HG03442 (cell line): ENCODE results near the gene KRT33B.
"Not testable (repeated sequence)": the region's sequence is repeated elsewhere in the genome, so short reads cannot be mapped to it uniquely, and the experiment has no call there.

Experiments
- ATAC-seq: cut with Tn5 transposase; IDR thresholded peaks from one replicate; pipeline ENCODE4 v1.9.1; 2021; ENCODE audit warnings: mild to moderate bottlenecking, moderate library complexity; ENCODE audit not compliant: unreplicated experiment

Gene KRT33B

GRCh38 chr17:41394254-41394996, 24.8 kb upstream of the KRT33B start:
- ATAC-seq, result no peak

DNA sequence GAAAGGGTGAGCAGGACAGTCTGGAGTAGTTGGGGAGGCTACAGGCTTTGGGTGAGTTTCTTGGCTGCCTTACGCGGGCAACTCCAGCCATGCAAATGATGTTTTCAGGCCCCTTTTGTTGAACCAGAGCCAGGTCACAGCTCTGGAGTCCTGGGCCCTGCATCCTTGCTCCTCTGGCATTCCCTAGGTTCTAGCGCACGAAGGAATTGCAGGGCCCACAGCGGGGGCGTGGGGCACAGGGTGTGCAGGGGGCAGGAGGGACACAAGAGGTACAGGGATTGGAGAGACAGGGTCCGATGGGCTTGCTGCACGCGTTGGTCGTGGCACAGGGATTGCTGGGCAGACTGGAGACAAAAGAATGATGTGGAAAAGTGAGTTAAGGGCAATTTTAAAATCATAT, 24.2 kb upstream of the KRT33B start:
- no peak for ATAC-seq

DNA sequence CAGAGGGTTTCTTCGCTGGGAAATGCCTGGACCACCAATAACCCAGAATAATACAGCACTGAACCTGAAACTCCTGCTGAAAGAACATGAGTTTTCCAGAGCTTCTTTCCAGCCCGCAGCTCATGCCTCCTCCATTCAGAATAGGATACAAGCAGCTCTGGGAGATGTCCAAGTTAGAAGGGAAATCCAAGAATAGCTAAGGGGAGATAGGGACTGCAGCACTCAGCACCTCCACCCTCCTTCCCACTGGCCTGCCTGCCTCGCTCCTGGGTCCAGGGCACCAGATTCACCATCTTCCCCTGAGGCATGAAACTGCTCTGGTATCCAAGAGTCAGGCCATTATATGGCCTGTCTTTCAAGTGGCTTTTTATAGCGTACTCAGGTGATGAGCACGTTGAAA, 23.7 kb upstream of the KRT33B start:
- no peak for ATAC-seq

- ATAC-seq, result no peak
These were observed 22.7 kb upstream of the KRT33B start for GRCh38 chr17:41392278-41392677.

DNA sequence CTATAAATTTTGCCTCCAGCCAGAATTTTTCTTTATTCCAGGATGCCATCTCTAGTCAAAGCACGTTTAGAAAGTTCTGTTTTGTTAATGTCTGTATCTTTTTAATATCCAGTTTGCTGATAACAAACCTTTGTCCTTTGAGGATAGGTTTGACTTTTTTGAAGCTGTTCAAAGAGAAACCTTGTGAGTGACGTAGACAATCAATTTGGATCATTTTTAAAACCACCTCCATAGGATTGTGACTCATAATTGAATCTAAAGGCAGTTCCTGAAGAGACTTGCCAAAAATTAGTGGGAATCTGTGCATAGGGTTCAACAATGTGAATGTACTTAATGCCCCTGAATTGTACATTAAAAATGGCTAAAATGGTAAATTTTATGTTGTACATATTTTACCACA, 21.9 kb upstream of the KRT33B start:
- no peak for ATAC-seq

GRCh38 chr17:41390411-41390938, 20.9 kb upstream of the KRT33B start:
- ATAC-seq, result no peak

DNA sequence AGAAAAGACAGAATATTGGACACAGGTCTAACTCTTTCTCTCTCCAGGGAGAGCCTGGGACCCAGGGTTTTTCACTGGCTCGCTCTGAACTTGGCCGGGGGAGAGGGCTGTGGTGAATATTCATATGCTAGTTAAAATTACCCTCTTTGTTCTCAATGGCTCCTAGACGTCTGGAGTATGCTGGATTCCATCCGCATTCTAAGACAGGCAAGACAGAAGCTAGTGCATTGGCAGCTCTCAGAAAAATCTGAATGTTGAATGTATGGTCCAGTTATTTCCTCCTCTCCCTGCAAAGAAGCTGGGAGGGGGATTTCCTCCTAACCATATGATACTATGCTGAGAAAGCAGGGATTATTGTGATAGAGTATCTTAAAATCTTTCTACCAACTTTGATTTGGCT, 18.1 kb upstream of the KRT33B start:
- ATAC-seq, result no peak

DNA sequence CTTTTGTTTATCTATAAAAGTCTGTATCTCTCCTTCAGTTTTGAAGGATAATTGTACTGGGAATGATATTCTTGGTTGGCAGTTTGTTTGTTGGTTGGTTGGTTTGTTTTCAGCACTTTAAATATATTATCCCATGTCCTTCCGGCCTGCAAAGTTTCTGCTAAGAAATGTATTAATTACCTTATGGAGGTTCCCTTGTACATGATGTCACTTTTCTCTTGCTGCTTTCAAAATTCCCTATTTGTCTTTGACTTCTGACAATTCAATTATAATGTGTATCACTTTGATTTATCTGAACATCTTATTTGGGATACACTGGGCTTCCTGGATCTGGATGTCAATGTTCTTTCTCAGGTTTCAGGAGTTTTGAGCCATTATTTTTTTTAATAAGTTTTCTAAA, 16.6 kb upstream of the KRT33B start:
- ATAC-seq, result no peak

- ATAC-seq, result no peak
These were observed 14.1 kb upstream of the KRT33B start for GRCh38 chr17:41383690-41384089.

DNA sequence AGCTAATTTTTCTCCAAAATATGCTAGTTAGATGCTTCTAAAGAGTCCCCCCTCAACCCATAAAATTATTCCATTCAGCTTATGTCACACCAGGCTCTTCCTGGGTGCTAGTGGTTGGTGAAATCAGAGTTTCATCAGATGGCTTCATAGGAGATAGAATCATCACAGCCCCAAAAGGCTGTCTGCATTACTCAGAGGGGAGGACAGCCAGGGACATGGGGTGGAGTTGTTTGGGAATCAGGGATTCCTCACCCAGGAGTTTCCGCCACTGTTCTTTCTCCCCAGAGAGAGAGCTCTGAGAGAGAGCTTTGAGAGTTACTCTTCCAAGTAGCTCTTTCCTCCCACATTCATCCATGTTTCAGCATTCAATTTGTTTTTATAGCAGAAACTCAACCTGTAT, 12.8 kb upstream of the KRT33B start:
- ATAC-seq, result no peak

- not testable (repeated sequence) for ATAC-seq
These were observed 12.3 kb upstream of the KRT33B start, which contains the start of gene KRT34 for GRCh38 chr17:41381943-41382342. Gene KRT34, minus strand, starts transcription at chr17:41382306. Its CDS starts 60 bp downstream, at chr17:41382246.

DNA sequence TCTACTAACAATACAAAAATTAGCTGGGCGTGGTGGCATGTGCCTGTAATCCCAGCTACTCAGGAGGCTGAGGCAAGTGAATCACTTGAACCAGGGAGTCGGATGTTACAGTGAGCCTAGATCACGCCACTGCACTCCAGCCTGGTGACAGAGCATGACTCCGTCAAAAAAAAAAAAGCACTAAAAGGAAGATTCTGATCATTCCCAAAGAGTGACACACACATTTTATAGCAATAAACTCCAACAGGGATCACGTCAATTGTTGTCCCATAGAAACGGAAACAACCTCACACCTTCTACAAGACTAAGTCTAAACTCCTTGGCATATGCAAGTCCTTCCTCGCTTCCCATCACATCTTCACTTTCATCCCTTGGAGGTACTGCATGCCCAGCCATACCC, 10.5 kb upstream of the KRT33B start:
- ATAC-seq, result not testable (repeated sequence)

DNA sequence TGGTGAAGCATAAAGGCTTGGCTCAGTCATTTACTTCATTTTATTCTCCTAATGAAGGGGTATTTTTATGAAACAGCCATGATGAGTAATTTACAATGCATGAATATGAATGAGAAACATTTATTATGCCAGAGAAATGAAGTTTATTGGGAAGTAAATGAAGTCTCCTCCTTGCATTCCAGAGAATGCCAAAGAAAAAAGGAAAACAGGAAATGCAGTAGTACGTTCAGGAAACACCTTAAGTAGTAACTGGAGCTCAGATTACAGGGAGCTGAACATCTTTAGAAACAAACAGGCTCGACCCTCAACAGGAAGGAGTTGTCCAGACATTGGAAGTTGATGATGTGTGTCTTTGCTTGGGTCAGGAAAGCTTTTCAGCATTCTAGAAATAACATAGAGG, 7.9 kb upstream of the KRT33B start:
- ATAC-seq, result no peak

- no peak for ATAC-seq
These were observed 590 bp downstream of the KRT33B start for GRCh38 chr17:41369023-41369422.

DNA sequence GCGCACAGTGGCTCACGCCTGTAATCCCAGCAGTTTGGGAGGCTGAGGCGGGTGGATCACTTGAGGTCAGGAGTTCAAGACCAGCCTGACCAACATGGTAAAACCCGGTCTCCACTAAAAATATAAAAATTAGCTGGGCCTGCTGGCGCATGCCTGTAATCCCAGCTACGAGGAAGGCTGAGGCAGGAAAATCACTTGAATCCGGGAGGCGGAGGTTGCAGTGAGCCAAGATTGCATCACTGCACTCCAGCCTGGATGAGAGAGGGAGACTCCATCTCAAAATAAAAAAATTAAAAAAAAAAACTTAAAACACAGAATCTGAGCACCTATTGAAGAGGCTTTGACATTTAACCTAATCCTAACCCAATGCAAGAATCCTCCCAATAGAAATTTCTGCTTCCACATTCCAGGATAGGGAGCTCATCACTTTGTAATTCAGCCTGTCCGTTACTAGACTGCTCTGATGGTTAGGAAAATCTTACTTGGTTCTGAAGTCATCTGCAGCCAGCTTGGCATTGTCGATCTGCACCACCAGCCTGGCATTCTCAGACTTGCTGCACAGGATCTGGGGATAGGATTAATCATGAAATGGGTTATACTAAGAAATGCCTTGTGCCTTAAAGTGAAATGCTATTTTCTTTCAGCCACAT, 2.1 kb downstream of the KRT33B start:
- no peak for ATAC-seq

DNA sequence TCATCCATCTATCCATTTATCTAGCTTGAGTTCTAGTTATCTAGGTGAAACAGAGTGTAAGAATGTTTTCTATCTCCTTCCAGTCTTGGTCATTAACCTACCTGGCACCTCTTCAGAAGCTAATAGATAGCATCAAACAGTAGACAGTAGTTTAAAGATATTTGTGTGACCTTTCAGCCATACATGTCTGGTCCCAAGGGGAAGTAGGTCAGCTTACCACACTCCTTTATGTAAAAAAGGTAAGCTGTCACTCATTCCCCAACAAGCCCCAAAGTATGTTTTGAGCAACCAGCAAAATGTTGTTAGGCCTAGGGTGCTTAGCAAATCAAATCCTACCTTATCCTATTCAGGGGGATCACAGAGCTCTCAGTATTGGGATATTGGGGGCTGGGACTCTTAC, 3.5 kb downstream of the KRT33B start:
- ATAC-seq, result no peak

GRCh38 chr17:41363881-41364280, 5.7 kb downstream of the KRT33B start:
- no peak for ATAC-seq

GRCh38 chr17:41360296-41360995, 9.2 kb downstream of the KRT33B start:
- ATAC-seq, result no peak

DNA sequence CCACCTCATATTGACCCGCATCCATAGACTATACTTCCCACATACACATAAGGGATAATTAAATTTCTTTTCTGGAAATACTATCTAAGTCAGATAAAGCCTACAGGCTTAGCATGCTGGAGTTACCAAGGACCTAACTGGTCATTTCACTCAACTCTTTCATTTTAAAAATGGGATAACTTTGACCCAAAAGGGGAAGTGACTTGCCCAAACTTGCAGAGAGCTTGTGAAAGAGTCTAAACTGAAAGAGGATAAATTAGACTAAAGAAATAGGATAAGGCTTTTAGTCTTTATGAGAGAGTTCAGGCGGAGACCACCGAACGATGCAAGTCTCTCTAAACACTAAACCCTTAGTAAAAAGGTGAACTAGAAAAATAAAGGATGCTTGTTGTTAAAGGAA, 15.1 kb downstream of the KRT33B start:
- ATAC-seq, result no peak

- no peak for ATAC-seq
These were observed 16.8 kb downstream of the KRT33B start for GRCh38 chr17:41352597-41353366.

DNA sequence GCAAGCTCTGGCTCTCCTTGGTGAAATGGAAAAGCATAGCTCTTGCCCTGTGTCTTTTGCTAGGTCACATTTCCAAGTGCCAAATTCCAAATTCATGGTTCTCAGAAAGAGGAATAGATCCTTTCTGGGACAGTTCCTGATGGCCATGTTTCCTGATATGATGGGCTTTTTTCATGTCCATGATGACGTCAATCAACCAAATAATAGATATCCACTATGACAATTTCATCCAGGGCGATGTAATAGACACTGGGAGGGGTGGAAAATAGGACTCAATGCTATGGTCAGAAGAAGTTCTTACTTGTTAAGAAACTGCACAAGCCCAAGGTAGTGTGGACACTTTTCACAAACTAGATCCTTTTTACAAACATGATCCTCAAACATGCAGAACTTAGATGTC, 18.4 kb downstream of the KRT33B start:
- no peak for ATAC-seq
